Subcutaneous abdominal adipose tissue (tissue), 5 donors: ENCODE data around the gene NAA30.
"Not testable (repeated sequence)": the region's sequence is repeated elsewhere in the genome, so short reads cannot be mapped to it uniquely, and the experiment has no call there.

Experiments used
- H3K27ac ChIP-seq: one replicate; pipeline ENCODE4 v1.7.0; 2013; ENCODE audit warnings: low read depth, mild to moderate bottlenecking, inconsistent platforms, low read length, moderate library complexity
- H3K27me3 ChIP-seq, 5 donors: one replicate each; pipeline ENCODE4 v1.7.0; 2013; ENCODE audit warnings: low read length in 5 of 5, inconsistent platforms in 1 of 5; ENCODE audit not compliant: control insufficient read depth in 5 of 5, insufficient read depth in 4 of 5
- H3K36me3 ChIP-seq, 5 donors: one replicate each; pipeline ENCODE4 v1.7.0; 2013; ENCODE audit warnings: low read length in 5 of 5; ENCODE audit not compliant: control insufficient read depth in 5 of 5, insufficient read depth in 5 of 5
- H3K4me1 ChIP-seq, 5 donors: one replicate each; pipeline ENCODE4 v1.7.0; 2013; ENCODE audit warnings: low read length in 5 of 5, mild to moderate bottlenecking in 3 of 5, moderate library complexity in 1 of 5; ENCODE audit not compliant: control insufficient read depth in 5 of 5, insufficient read depth in 5 of 5
- H3K4me3 ChIP-seq, 5 donors: one replicate each; pipeline ENCODE4 v1.7.0; 2013; ENCODE audit warnings: low read length in 5 of 5, low read depth in 1 of 5
- H3K9ac ChIP-seq, 5 donors: one replicate each; pipeline ENCODE4 v1.7.0; 2013; ENCODE audit warnings: low read length in 5 of 5, mild to moderate bottlenecking in 4 of 5, moderate library complexity in 3 of 5
- H3K9me3 ChIP-seq, 5 donors: one replicate each; pipeline ENCODE4 v1.7.0; 2013; ENCODE audit warnings: low read length in 5 of 5; ENCODE audit not compliant: control insufficient read depth in 5 of 5
- donor health status: healthy.
- donor health status: healthy.
- donor health status: healthy.
- donor health status: healthy.
- donor health status: healthy.

Gene NAA30

DNA sequence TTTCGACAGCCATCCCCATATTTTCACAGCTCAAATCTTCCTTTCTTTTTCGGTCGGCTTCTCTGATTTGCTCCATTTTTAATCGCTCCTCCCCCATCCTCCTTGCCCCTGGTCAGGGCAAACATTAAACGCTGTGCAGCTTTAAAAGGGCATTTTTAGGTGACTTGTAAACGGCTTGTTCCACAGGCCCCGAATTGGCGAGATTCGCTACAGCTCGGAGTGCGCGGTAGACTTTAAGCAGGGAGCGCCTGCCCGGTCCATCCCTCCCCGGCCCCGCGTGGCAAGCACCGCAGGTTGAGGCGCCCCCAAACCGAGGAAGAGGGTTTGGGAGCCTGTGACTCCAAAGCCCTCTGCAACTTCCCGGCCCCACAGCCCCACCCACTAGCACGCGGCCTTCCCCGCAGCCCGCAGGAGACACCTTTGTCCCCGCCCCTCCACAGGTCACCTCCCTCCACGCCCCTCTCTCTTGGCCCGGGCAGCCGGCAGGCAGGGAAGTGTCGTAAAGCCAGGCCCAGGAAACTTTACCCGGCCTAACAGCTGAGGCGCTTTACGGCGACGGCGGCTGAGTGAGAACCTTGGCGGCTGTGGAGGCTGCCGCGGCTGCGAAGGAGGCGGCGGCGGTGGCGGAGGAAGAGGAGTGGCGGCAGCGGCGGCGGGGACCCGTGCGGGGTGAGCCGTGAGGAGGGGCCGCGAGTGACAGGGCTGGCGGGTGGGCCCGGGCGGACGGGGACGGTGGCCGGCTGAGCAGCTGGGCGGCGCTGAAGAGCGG is at the start of gene NAA30:
TSS of gene NAA30 (plus strand) at position 550 of the 769 bp plus-strand sequence. CDS start 372 bp downstream, outside the sequence.
- Histone ChIP-seq H3K9me3 (no peaks in the 10 kb centered on the region), H3K27ac (peak within 1 kb of the TSS; percentile 80), H3K4me3 (peak within 1 kb of the TSS; percentile 85 to 93 (median 88)), H3K4me1 (peaks cover 0 to 34% (median 28%) of the 10 kb centered on the region in 5 donors), H3K9ac (peak within 1 kb of the TSS; percentile 77 to 98 (median 90)), H3K27me3 (no peaks in the 10 kb centered on the region), H3K36me3 (no peaks in the 10 kb centered on the region)

GRCh38 chr14:57343545-57344297 is 46.7 kb upstream of the NAA30 start:
- not testable (repeated sequence) for H3K36me3 ChIP-seq, H3K4me3 ChIP-seq, H3K9ac ChIP-seq, H3K4me1 ChIP-seq, H3K27ac ChIP-seq, H3K9me3 ChIP-seq, H3K27me3 ChIP-seq

GRCh38 chr14:57345106-57345505 is 45.3 kb upstream of the NAA30 start:
- no peaks in the 10 kb centered on the region for H3K4me1 ChIP-seq
- H3K4me3 ChIP-seq: no peak overlapping the region
- no peaks in the 10 kb centered on the region for H3K36me3 ChIP-seq
- peaks cover 0 to 3% (median 0%) of the 10 kb centered on the region in 5 donors for H3K27me3 ChIP-seq
- no peak overlapping the region for H3K27ac ChIP-seq
- H3K9ac ChIP-seq: no peak overlapping the region
- H3K9me3 ChIP-seq: peaks cover 0 to 2% (median 0%) of the 10 kb centered on the region in 5 donors

DNA sequence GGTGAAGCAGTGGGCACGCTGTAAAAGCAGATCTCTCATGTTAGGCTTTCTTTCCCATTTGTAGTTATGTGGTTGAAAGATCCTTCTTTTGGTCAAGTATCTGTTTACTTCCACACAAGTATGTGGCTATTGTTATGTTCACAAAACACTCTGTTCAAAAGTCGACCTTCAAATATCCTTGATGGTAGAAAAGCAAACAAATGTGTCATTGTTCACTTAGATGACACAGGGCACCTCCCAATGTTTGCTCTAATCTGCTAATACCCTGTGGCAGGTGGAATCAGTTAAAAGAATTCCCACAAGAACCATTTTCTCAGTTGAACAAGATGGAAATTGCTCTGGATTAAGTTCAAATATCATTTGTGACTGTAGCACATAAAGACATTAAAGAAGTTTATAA is 43.6 kb upstream of the NAA30 start:
- no peaks in the 10 kb centered on the region for H3K4me1 ChIP-seq
- H3K36me3 ChIP-seq: no peaks in the 10 kb centered on the region
- no peak overlapping the region for H3K4me3 ChIP-seq
- H3K27ac ChIP-seq: no peak overlapping the region
- no peak overlapping the region for H3K9ac ChIP-seq
- peaks cover 0 to 3% (median 0%) of the 10 kb centered on the region in 5 donors for H3K27me3 ChIP-seq
- H3K9me3 ChIP-seq: peaks cover 0 to 2% (median 0%) of the 10 kb centered on the region in 5 donors

DNA sequence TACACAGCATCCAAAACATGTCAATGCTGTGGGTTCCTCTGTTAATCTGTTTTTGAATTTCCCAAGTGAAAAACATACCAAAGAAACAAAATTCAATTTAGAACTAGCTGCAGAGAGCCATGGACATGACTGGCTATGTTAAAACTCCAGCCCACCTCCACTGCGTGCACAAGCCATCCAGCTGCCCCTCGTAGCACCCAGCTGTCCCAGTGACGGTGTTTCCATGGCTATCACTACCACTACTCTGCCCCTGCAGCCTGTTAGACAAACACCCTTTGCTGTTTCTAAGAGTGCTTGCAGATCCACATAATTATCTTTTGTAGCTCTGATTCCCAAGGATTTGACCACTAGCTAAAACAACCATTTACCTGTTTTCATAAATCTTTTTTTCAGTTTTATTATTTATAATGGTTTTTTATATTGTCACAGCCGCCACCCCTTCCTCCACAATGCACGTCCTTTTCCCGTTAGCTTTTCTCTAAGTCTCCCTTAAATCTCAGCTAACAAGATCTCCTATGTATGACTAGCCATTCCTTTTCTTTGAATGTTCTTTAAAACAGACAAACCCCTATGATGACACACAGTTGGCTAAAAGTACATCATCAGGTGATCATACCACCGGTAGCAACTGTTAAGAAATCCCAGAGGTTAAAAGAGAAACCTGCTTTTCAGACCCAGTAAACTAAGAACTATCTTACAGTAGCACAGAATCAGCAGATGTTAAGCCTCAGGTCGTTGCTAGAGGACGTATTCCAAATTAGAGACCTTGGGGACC is 37.8 kb upstream of the NAA30 start:
- Histone ChIP-seq H3K27me3 (no peaks in the 10 kb centered on the region), H3K9me3 (no peaks in the 10 kb centered on the region), H3K27ac (no peak overlapping the region), H3K36me3 (no peaks in the 10 kb centered on the region), H3K4me1 (no peaks in the 10 kb centered on the region), H3K4me3 (no peak overlapping the region), H3K9ac (no peak overlapping the region)

DNA sequence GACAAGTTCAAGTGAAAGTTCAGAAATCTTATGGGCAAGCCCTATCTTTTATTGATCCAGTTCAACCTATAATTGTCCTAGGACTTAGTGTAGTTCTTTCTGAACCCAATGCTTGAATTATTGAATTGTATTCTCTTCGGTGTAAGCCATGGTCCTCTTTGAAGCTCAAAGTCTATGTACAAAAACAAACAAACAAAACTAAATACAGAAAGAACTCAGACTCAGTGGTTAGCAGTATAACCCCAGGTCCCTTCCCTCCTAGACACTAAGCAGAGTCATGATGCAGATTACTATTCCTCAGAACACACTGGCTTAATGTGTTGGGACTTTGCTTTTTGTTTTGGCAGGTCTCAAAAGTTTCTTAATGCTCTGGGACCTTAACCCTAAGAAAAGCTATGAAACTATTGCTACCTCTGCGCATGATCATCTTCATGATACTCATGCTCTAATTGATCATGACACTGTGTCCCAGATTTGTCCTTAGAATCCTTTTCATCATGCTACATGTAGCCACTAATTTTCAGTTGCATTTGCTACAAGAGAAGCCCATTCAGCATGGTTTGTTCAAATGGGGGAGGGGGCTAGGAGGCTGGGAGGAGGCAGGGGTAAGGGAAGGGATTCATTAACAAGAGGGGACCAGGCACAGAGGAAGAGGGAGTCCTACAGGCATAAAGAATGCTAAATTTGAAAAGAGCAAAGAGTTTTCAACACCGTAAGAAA is 35.1 kb upstream of the NAA30 start:
- no peak overlapping the region for H3K27ac ChIP-seq
- no peaks in the 10 kb centered on the region for H3K4me1 ChIP-seq
- H3K4me3 ChIP-seq: no peak overlapping the region
- no peaks in the 10 kb centered on the region for H3K9me3 ChIP-seq
- no peaks in the 10 kb centered on the region for H3K27me3 ChIP-seq
- no peak overlapping the region for H3K9ac ChIP-seq
- no peaks in the 10 kb centered on the region for H3K36me3 ChIP-seq

- Histone ChIP-seq H3K4me3 (no peak overlapping the region), H3K27ac (no peak overlapping the region), H3K4me1 (peaks cover 0 to 9% (median 0%) of the 10 kb centered on the region in 5 donors), H3K27me3 (peaks cover 0 to 7% (median 2%) of the 10 kb centered on the region in 5 donors), H3K9me3 (no peaks in the 10 kb centered on the region), H3K36me3 (no peaks in the 10 kb centered on the region), H3K9ac (no peak overlapping the region)
These were observed 28.0 kb upstream of the NAA30 start for GRCh38 chr14:57362361-57362760.

DNA sequence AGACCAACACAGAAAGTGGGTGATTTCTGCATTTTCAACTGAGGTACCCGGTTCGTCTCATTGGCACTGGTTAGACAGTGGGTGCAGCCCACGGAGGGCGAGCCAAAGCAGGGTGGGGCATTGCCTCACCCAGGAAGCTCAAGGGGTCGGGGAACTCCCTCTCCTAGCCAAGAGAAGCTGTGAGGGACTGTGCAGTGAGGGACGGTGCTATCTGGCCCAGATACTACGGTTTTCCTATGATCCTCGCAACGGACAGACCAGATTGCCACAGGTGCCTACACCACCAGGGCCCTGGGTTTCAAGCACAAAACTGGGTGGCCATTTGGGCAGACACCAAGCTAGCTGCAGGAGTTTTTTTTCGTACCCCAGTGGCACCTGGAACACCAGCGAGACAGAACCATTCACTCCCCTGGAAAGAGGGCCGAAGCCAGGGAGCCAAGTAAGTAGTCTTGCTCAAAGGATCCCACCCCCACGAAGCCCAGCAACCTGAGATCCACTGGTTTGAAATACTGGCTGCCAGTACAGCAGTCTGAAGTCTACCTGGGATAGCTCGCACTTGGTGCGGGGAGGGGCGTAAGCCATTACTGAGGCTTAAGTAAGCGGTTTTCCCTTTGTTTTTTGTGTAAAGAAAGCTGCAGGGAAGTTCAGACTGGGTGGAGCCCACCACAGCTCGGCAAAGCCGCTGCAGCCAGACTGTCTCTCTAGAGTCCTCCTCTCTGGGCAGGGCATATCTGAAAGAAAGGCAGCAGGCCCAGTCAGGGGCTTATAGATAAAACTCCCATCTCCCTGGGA is 25.5 kb upstream of the NAA30 start:
- Histone ChIP-seq H3K4me1 (peaks cover 0 to 9% (median 0%) of the 10 kb centered on the region in 5 donors), H3K9me3 (no peaks in the 10 kb centered on the region), H3K9ac (no peak overlapping the region), H3K4me3 (no peak overlapping the region), H3K27ac (no peak overlapping the region), H3K36me3 (no peaks in the 10 kb centered on the region), H3K27me3 (peaks cover 0 to 7% (median 2%) of the 10 kb centered on the region in 5 donors)

DNA sequence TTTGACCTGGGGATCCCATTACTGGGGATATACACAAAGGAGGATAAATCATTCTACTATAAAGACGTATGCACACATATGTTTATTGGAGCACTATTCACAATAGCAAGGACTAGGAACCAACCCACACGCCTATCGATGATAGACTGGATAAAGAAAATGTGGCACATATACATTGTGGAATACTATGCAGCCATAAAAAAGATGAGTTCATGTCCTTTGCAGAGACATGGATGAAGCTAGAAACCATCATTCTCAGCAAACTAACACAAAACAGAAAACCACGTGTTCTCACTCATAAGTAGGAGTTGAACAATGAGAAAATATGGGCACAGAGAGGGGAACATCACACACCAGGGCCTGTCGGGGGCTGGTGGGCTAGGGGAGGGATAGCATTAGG is 20.2 kb upstream of the NAA30 start:
- not testable (repeated sequence) for H3K27ac ChIP-seq, H3K4me1 ChIP-seq, H3K9ac ChIP-seq, H3K4me3 ChIP-seq, H3K9me3 ChIP-seq, H3K36me3 ChIP-seq, H3K27me3 ChIP-seq
